ENCODE measurements around the gene SEMA3B.

GRCh38 chr3:50241713-50242380 is 27.1 kb upstream of the SEMA3B start:
- TF ChIP-seq, protein P1, sequence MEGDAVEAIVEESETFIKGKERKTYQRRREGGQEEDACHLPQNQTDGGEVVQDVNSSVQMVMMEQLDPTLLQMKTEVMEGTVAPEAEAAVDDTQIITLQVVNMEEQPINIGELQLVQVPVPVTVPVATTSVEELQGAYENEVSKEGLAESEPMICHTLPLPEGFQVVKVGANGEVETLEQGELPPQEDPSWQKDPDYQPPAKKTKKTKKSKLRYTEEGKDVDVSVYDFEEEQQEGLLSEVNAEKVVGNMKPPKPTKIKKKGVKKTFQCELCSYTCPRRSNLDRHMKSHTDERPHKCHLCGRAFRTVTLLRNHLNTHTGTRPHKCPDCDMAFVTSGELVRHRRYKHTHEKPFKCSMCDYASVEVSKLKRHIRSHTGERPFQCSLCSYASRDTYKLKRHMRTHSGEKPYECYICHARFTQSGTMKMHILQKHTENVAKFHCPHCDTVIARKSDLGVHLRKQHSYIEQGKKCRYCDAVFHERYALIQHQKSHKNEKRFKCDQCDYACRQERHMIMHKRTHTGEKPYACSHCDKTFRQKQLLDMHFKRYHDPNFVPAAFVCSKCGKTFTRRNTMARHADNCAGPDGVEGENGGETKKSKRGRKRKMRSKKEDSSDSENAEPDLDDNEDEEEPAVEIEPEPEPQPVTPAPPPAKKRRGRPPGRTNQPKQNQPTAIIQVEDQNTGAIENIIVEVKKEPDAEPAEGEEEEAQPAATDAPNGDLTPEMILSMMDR (optimal IDR thresholded peaks at IDR 0.05 in 1 of 3, IDR thresholded peaks at IDR 0.05 in 1 of 3, conservative IDR thresholded peaks at IDR 0.05 in 1 of 3; ENCODE audit: extremely low read depth in 1 of 3, insufficient read depth in 2 of 3, low read length in 3 of 3): no peak
- no peak for TF ChIP-seq EZH2 (IDR thresholded peaks at IDR 0.05; ENCODE audit: low read length)

All from keratinocyte (primary cell).